HepG2 (cell line): ENCODE results near the gene STXBP5L. TPM values are rescaled to one million over a fixed set of nuclear protein-coding genes. Genes with fewer than 3 reads are reported as not detected.

Experiments used
- ATAC-seq: fragments of 200-7000 bp; cut with Tn5 transposase; 3 replicates; pipeline ENCODE4 v1.9.1; 2020; ENCODE audit warnings: mild to moderate bottlenecking, moderate library complexity
- BruUV-seq: library from RNA; stranded (reverse); fragments of 400-500 nt; replicated peaks from 2 replicates; lab custom pipeline; 2021; lab: Mats Ljungman, UMichigan
- CTCF ChIA-PET: fragments of 300-600 bp; formaldehyde crosslinking; extraction: SDS; loops from one replicate; lab custom pipeline; 2021; ENCODE audit warnings: low total read pairs, inconsistent platforms, low intra/inter-chr PET ratio; lab: Yijun Ruan, JAX
- POLR2A ChIA-PET: fragments of 350-600 bp; sonication (Branson Sonifier 250); formaldehyde crosslinking; loops from one replicate; lab custom pipeline; 2020; ENCODE audit warnings: antibody characterized with exemption, inconsistent platforms; lab: Yijun Ruan, JAX
- DNase-seq: peaks from one replicate; pipeline ENCODE4 v3.0.0-alpha.2; 2015; ENCODE audit warnings: low spot score
- FAIRE-seq: peaks from 3 replicates; lab custom pipeline; 2011; peaks lifted over from hg19 to GRCh38; lab: Jason Lieb, UNC
- H2AFZ ChIP-seq: one replicate; pipeline ENCODE4 v1.6.1; 2011; ENCODE audit warnings: low read length, inconsistent platforms
- H3K27ac ChIP-seq: fragments of 300-600 bp; 3 replicates; pipeline ENCODE4 v1.8.0; 2011; ENCODE audit warnings: mixed run types, mild to moderate bottlenecking, mixed read lengths, low read length, inconsistent platforms; ENCODE audit not compliant: insufficient read depth; ENCODE audit errors: extremely low read length
- H3K27me3 ChIP-seq, 2 experiments: fragments of 200-600 bp in 1 of 2; 2 replicates in 1 of 2; 3 replicates in 1 of 2; pipeline versions ENCODE4 v1.6.0 to v1.8.0; 2011; ENCODE audit warnings: low read length in 2 of 2, mild to moderate bottlenecking in 2 of 2, moderate library complexity in 2 of 2, inconsistent platforms in 1 of 2; ENCODE audit not compliant: insufficient read depth in 2 of 2, control insufficient read depth in 1 of 2
- H3K36me3 ChIP-seq, 2 experiments: fragments of 200-600 bp in 1 of 2; replicated peaks in 1 of 2; 2 replicates in 1 of 2; 3 replicates in 1 of 2; pipeline versions ENCODE4 v1.5.1 to v1.8.0; 2011; ENCODE audit warnings: low read length in 2 of 2, inconsistent platforms in 1 of 2; ENCODE audit not compliant: insufficient read depth in 2 of 2, control insufficient read depth in 1 of 2
- H3K4me1 ChIP-seq: 2 replicates; pipeline ENCODE4 v1.5.1; 2012; ENCODE audit warnings: low read length, inconsistent platforms; ENCODE audit not compliant: insufficient read depth
- H3K4me2 ChIP-seq: 2 replicates; pipeline ENCODE4 v1.6.0; 2011; ENCODE audit warnings: low read depth, low read length, inconsistent platforms
- H3K4me3 ChIP-seq, 3 experiments: fragments of 200-600 bp in 1 of 3; sonication (generic), shearing (Covaris generic) in 1 of 3; replicated peaks in 1 of 3; 2 replicates each; pipeline ENCODE4 v1.5.1; 2011 to 2016; ENCODE audit warnings: low read length in 3 of 3, inconsistent platforms in 2 of 3, low read depth in 2 of 3, mild to moderate bottlenecking in 2 of 3, control low read depth in 1 of 3, mixed read lengths in 1 of 3; ENCODE audit not compliant: insufficient read depth in 1 of 3
- H3K79me2 ChIP-seq: one replicate; pipeline ENCODE4 v1.6.1; 2011; ENCODE audit warnings: low read length, inconsistent platforms; ENCODE audit not compliant: insufficient read depth
- H3K9ac ChIP-seq: 2 replicates; pipeline ENCODE4 v1.6.0; 2011; ENCODE audit warnings: mild to moderate bottlenecking, low read depth, low read length, inconsistent platforms; ENCODE audit not compliant: insufficient read depth
- H3K9me3 ChIP-seq: 2 replicates; pipeline ENCODE4 v1.5.1; 2012; ENCODE audit warnings: mild to moderate bottlenecking, low read length
- H4K20me1 ChIP-seq: 2 replicates; pipeline ENCODE4 v1.6.0; 2011; ENCODE audit warnings: inconsistent platforms, mild to moderate bottlenecking, low read length, moderate library complexity; ENCODE audit not compliant: insufficient read depth
- ATRX ChIP-seq: sonication (generic); formaldehyde crosslinking; IDR thresholded peaks from 2 replicates; pipeline ENCODE4 v1.4.0; 2020; ENCODE audit warnings: missing genetic modification reagents, borderline replicate concordance
- BCL6 ChIP-seq: IDR thresholded peaks from 2 replicates; pipeline ENCODE4 v1.6.1; 2016; ENCODE audit warnings: missing genetic modification reagents, missing compliant biosample characterization
- HNF4A ChIP-seq: sonication (generic); formaldehyde crosslinking; IDR thresholded peaks from 2 replicates; pipeline ENCODE4 v1.4.0; 2020; ENCODE audit warnings: missing genetic modification reagents
- KDM6A ChIP-seq: IDR thresholded peaks from 2 replicates; pipeline ENCODE4 v1.6.1; 2016; ENCODE audit warnings: low read depth
- MIXL1 ChIP-seq: IDR thresholded peaks from 2 replicates; pipeline ENCODE4 v1.6.1; 2016
- MLLT10 ChIP-seq: sonication (generic); formaldehyde crosslinking; IDR thresholded peaks from 2 replicates; pipeline ENCODE4 v1.4.0; 2020; ENCODE audit warnings: missing genetic modification reagents
- ZNF205 ChIP-seq: IDR thresholded peaks from 2 replicates; pipeline ENCODE4 v1.6.1; 2018; ENCODE audit warnings: missing biosample characterization, missing genetic modification reagents
- ZNF350 ChIP-seq: sonication (generic); formaldehyde crosslinking; IDR thresholded peaks from 2 replicates; pipeline ENCODE4 v1.4.0; 2020; ENCODE audit warnings: mild to moderate bottlenecking, low read depth, missing genetic modification reagents, borderline replicate concordance
- ZNF367 ChIP-seq: sonication (generic); formaldehyde crosslinking; IDR thresholded peaks from 2 replicates; pipeline ENCODE4 v1.4.0; 2020; ENCODE audit warnings: missing genetic modification reagents, borderline replicate concordance
- ZNF616 ChIP-seq: sonication (generic); formaldehyde crosslinking; IDR thresholded peaks from 2 replicates; pipeline ENCODE4 v1.5.0; 2020; ENCODE audit warnings: low read depth, mild to moderate bottlenecking, missing genetic modification reagents
- WGBS: methylation state at CpG from one replicate; pipeline ENCODE4 v1.1.6; 2017; ENCODE audit warnings: low lambda C conversion rate; 5-methylcytosine and 5-hydroxymethylcytosine counted together
- in situ Hi-C: cut with HindIII; loops from 2 replicates; pipeline ENCODE4 v1.10.0; 2017; ENCODE audit warnings: low pct_unique_long_range_greater_than_20kb; ENCODE audit not compliant: extremely low pct_ligation_motif_present
- intact Hi-C: fragments of 100-400 bp; cut with micrococcal nuclease; formaldehyde crosslinking; loops from one replicate; pipeline ENCODE4 v1.10.0; 2022; ENCODE audit not compliant: unreplicated experiment
- polyA plus RNA-seq, 8 experiments: library from polyadenylated mRNA; depleted of rRNA in 3 of 8; stranded (reverse) in 7 of 8; unstranded in 1 of 8; fragments of >200 nt; fragmentation: Illumina TruSeq in 4 of 8; extraction: Trizol in 4 of 8; gene quantifications; 2 replicates each; pipeline versions ENCODE4 v1.2.1 to v1.2.3, GENCODE V29; 2011 to 2016; ENCODE audit warnings: low read depth in 4 of 8, missing spikeins in 1 of 8, mixed read lengths in 1 of 8; ENCODE audit not compliant: insufficient read depth in 1 of 8
- total RNA-seq, 5 experiments: library from RNA; depleted of rRNA; stranded (reverse); fragments of >200 nt; fragmentation: Illumina TruSeq; extraction: Trizol; gene quantifications; 2 replicates each; pipeline ENCODE4 v1.2.3, GENCODE V29; 2016; ENCODE audit warnings: low read depth in 1 of 5
- TF ChIP-seq, protein P1 (sequence below): sonication (generic); formaldehyde crosslinking; IDR thresholded peaks from 2 replicates; pipeline ENCODE4 v1.4.0; 2020; ENCODE audit warnings: mild to moderate bottlenecking, low read depth, missing genetic modification reagents
- TF ChIP-seq, protein P2 (sequence below): fragments of 450-650 bp; IDR thresholded peaks from 2 replicates; pipeline ENCODE4 v1.6.1; 2017; ENCODE audit warnings: mild to moderate bottlenecking
- TF ChIP-seq, protein P3 (sequence below): sonication (generic); formaldehyde crosslinking; IDR thresholded peaks from 2 replicates; pipeline ENCODE4 v1.4.0; 2020; ENCODE audit warnings: missing genetic modification reagents, borderline replicate concordance

STXBP5L gene
- total and polyA plus RNA-seq, 2 of the 13 experiments (the other 11 are each of a cell fraction or from before 2014, with no cell fraction given), result not detected

DNA sequence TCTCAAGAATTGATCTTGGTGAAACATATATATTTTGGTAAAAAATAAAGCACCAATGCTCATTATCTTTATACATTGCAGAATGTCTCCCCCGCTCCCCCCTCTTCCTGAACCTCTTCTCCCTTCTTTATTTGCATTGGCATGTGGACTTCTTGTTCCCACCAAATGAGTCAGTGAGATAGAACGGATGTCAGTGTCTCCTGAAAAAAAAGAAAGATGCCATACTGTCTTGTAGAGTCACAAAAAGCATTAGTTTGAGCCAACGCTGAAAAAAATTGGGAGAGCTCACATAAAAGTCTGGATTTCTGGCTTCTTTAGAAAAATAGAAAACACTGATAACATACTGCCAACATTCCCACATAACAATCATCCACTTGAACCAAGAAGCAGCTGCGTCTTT lies 32.0 kb upstream of the STXBP5L start:
- DNase-seq (no peak), ATAC-seq (no peak), FAIRE-seq (no peak)
- intact Hi-C loops, result no loop called here
- 2% methylated on average over 4 of the region's 4 CpGs for WGBS
- Histone ChIP-seq H3K4me1 (no peaks in the 10 kb centered on the region), H3K36me3 (no peaks in the 10 kb centered on the region), H3K79me2 (no peaks in the 10 kb centered on the region), H2AFZ (no peak overlapping the region), H3K9me3 (no peaks in the 10 kb centered on the region), H3K4me2 (no peak overlapping the region), H3K4me3 (no peak overlapping the region), H4K20me1 (no peaks in the 10 kb centered on the region), H3K9ac (no peak overlapping the region), H3K27ac (no peak overlapping the region), H3K27me3 (no peaks in the 10 kb centered on the region)
- ChIA-PET POLR2A (no interaction called here), CTCF (no interaction called here)
- in situ Hi-C loops, result no loop called here
- no TSS peak for BruUV-seq
- TF ChIP-seq ZNF350 (CRISPR knock-in tag), result no peak
- TF ChIP-seq, protein P1, sequence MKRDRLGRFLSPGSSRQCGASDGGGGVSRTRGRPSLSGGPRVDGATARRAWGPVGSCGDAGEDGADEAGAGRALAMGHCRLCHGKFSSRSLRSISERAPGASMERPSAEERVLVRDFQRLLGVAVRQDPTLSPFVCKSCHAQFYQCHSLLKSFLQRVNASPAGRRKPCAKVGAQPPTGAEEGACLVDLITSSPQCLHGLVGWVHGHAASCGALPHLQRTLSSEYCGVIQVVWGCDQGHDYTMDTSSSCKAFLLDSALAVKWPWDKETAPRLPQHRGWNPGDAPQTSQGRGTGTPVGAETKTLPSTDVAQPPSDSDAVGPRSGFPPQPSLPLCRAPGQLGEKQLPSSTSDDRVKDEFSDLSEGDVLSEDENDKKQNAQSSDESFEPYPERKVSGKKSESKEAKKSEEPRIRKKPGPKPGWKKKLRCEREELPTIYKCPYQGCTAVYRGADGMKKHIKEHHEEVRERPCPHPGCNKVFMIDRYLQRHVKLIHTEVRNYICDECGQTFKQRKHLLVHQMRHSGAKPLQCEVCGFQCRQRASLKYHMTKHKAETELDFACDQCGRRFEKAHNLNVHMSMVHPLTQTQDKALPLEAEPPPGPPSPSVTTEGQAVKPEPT (CRISPR knock-in tag), result no peak

DNA sequence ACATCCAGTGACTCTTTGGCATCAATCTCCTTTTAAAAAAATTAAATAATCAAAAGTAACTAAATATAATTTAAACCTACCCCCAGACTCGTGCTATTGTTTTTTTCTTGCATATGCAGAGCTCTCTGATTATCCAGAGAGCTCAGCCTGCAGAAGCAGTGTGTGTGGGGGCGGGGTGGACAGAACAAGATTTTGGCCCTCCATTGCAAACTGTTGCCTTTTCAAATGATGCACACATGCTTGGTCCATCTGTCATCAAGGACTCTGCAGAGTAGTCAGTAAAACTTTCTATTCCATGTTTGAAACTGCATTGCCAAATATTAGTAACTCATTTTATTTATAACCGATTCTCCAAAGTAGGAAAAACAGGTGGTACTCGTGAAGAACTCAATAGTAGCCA lies 28.6 kb upstream of the STXBP5L start:
- Histone ChIP-seq H4K20me1 (no peaks in the 10 kb centered on the region), H3K4me3 (no peak overlapping the region), H3K27ac (no peak overlapping the region), H3K9me3 (no peaks in the 10 kb centered on the region), H3K36me3 (no peaks in the 10 kb centered on the region), H3K4me1 (no peaks in the 10 kb centered on the region), H2AFZ (no peak overlapping the region), H3K4me2 (no peak overlapping the region), H3K9ac (no peak overlapping the region), H3K79me2 (no peaks in the 10 kb centered on the region)
- ATAC-seq, result no peak
- ChIA-PET POLR2A (no interaction called here), CTCF (no interaction called here)
- no peak for DNase-seq
- FAIRE-seq, result no peak
- no TSS peak for BruUV-seq
- WGBS, result 1% methylated on average over 4 of the region's 4 CpGs
- intact Hi-C loops (no loop called here), in situ Hi-C loops (no loop called here)
- TF ChIP-seq, protein P2, sequence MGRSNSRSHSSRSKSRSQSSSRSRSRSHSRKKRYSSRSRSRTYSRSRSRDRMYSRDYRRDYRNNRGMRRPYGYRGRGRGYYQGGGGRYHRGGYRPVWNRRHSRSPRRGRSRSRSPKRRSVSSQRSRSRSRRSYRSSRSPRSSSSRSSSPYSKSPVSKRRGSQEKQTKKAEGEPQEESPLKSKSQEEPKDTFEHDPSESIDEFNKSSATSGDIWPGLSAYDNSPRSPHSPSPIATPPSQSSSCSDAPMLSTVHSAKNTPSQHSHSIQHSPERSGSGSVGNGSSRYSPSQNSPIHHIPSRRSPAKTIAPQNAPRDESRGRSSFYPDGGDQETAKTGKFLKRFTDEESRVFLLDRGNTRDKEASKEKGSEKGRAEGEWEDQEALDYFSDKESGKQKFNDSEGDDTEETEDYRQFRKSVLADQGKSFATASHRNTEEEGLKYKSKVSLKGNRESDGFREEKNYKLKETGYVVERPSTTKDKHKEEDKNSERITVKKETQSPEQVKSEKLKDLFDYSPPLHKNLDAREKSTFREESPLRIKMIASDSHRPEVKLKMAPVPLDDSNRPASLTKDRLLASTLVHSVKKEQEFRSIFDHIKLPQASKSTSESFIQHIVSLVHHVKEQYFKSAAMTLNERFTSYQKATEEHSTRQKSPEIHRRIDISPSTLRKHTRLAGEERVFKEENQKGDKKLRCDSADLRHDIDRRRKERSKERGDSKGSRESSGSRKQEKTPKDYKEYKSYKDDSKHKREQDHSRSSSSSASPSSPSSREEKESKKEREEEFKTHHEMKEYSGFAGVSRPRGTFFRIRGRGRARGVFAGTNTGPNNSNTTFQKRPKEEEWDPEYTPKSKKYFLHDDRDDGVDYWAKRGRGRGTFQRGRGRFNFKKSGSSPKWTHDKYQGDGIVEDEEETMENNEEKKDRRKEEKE, result no peak
- TF ChIP-seq ATRX (CRISPR knock-in tag), result no peak
- TF ChIP-seq HNF4A (CRISPR knock-in tag), result no peak
- TF ChIP-seq ZNF205 (CRISPR knock-in tag), result no peak
- no peak for TF ChIP-seq KDM6A
- TF ChIP-seq MIXL1, result no peak
- no peak for TF ChIP-seq MLLT10 (CRISPR knock-in tag)
- TF ChIP-seq, protein P3, sequence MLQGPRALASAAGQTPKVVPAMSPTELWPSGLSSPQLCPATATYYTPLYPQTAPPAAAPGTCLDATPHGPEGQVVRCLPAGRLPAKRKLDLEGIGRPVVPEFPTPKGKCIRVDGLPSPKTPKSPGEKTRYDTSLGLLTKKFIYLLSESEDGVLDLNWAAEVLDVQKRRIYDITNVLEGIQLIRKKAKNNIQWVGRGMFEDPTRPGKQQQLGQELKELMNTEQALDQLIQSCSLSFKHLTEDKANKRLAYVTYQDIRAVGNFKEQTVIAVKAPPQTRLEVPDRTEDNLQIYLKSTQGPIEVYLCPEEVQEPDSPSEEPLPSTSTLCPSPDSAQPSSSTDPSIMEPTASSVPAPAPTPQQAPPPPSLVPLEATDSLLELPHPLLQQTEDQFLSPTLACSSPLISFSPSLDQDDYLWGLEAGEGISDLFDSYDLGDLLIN (CRISPR knock-in tag), result no peak
- no peak for TF ChIP-seq ZNF367 (CRISPR knock-in tag)
- no peak for TF ChIP-seq BCL6
- TF ChIP-seq ZNF616 (CRISPR knock-in tag), result no peak
- TF ChIP-seq, all 625 proteins: peak for 0
- no peaks in the 10 kb centered on the region for H3K27me3 ChIP-seq
